SK-N-MC (cell line): ENCODE data around the gene MAML2.
"Not testable (repeated sequence)": the region's sequence is repeated elsewhere in the genome, so short reads cannot be mapped to it uniquely, and the experiment has no call there.

Source experiments
- DNase-seq: peaks from one replicate; pipeline ENCODE4 v3.0.0-alpha.2; 2011; ENCODE audit warnings: low read depth, low spot score
- H3K27ac ChIP-seq: fragments of 200-600 bp; sonication (generic); 2 replicates; pipeline ENCODE4 v1.5.1; 2016; ENCODE audit warnings: mixed run types
- H3K36me3 ChIP-seq: fragments of 200-600 bp; sonication (generic); 2 replicates; pipeline ENCODE4 v1.6.1; 2017; ENCODE audit warnings: antibody characterized with exemption, low read length, mixed read lengths; ENCODE audit not compliant: insufficient read depth
- H3K4me3 ChIP-seq: fragments of 200-600 bp; sonication (generic); 2 replicates; pipeline ENCODE4 v1.5.1; 2016
- H3K9ac ChIP-seq: fragments of 200-600 bp; sonication (generic); 2 replicates; pipeline ENCODE4 v1.8.0; 2017; ENCODE audit warnings: mixed run types, mixed read lengths; ENCODE audit not compliant: insufficient read length
- H3K9me3 ChIP-seq: fragments of 200-600 bp; sonication (generic); 2 replicates; pipeline ENCODE4 v1.6.1; 2017; ENCODE audit warnings: low read depth, mild to moderate bottlenecking, antibody characterized with exemption, low read length, moderate library complexity, mixed read lengths
- EZH2 ChIP-seq: fragments of 200-600 bp; sonication (generic); IDR thresholded peaks from one replicate; pipeline ENCODE4 v1.6.1; 2017; ENCODE audit warnings: antibody characterized with exemption
- FOXP2 ChIP-seq: optimal IDR thresholded peaks from 2 replicates; pipeline ENCODE3; 2011; ENCODE audit warnings: mild to moderate bottlenecking, moderate library complexity; ENCODE audit not compliant: insufficient read depth; ENCODE audit errors: extremely low read length, control extremely low read depth
- POLR2AphosphoS5 ChIP-seq: IDR thresholded peaks from 2 replicates; pipeline ENCODE4 v1.6.1; 2012; ENCODE audit warnings: mild to moderate bottlenecking, low read depth, low read length, borderline replicate concordance

MAML2 gene

DNA sequence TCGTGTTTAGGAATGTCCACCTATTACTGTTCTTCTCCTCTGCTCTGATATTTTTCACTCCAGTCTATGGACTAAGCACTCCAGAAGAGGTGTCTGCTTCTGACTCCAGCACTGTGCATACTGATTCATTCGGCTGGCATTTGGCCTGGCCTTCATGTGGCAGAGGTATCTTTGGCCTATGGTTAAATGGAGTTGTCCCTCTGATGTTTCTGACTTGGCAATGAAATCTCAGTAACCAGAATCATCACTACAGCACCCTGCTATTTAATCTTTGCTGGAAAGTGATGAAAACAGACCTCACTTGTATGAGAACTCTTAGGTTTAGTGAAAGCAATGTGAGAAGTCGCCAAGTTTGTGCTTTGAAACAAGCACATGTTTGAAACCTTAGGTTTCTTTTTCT lies 155.2 kb downstream of the MAML2 start:
- Histone ChIP-seq H3K36me3 (no peaks in the 10 kb centered on the region), H3K4me3 (peak overlapping the region; percentile 61), H3K9me3 (no peaks in the 10 kb centered on the region), H3K27ac (peak overlapping the region; percentile 87), H3K9ac (peak overlapping the region; percentile 48)
- TF ChIP-seq FOXP2 (no peak), POLR2AphosphoS5 (no peak), EZH2 (no peak)
- no peak for DNase-seq

DNA sequence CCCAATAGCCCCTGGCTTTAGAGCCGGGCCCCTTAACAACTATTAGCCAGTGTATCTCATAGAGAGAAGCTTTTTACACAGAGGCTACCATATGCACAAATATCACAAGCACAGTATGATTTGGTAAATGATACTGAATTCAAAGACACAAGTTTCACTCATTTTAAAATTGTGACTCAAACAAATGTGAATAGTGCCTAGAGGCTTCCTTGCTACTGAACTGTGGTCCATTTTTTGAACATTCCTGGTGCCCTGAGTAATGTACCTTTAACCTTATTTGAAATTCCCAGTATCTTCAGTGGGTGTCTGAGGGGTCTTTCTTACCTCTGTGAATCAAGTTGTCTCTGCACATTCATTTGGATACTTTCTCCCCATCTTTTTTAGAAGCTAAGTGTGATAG lies 156.2 kb downstream of the MAML2 start:
- Histone ChIP-seq H3K9me3 (no peaks in the 10 kb centered on the region), H3K36me3 (no peaks in the 10 kb centered on the region), H3K27ac (no peak overlapping the region), H3K9ac (no peak overlapping the region), H3K4me3 (no peak overlapping the region)
- DNase-seq: no peak
- no peak for TF ChIP-seq FOXP2
- TF ChIP-seq POLR2AphosphoS5: no peak
- no peak for TF ChIP-seq EZH2

DNA sequence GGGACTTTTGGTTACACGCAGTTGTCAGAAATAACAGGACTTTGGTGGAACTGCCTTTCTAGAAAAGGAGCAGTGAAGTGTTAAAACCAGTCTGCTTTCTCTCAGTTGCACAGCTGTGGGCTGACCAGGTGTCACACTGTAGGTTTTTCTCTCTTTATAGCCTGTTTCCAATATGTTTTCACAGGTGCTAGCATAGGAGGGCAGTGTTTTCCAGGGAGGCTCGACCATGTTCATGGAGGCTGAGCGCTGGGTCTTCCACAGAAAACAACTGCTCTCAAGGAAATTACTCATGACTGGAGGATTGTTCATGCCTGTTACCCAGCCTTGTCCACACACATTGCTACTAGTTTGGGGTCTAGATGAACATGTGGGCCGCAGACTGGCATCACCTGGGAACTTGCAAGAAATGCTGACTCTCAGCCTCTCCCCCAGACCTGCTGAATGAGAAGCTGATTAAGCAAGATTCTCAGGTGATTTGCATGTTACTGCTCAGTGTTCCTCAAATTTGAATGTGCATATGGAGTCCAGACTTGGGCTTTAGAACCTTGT lies 157.7 kb downstream of the MAML2 start:
- Histone ChIP-seq H3K27ac (no peak overlapping the region), H3K9me3 (no peaks in the 10 kb centered on the region), H3K4me3 (no peak overlapping the region), H3K36me3 (no peaks in the 10 kb centered on the region), H3K9ac (no peak overlapping the region)
- no peak for TF ChIP-seq FOXP2
- TF ChIP-seq POLR2AphosphoS5: no peak
- no peak for TF ChIP-seq EZH2
- no peak for DNase-seq

DNA sequence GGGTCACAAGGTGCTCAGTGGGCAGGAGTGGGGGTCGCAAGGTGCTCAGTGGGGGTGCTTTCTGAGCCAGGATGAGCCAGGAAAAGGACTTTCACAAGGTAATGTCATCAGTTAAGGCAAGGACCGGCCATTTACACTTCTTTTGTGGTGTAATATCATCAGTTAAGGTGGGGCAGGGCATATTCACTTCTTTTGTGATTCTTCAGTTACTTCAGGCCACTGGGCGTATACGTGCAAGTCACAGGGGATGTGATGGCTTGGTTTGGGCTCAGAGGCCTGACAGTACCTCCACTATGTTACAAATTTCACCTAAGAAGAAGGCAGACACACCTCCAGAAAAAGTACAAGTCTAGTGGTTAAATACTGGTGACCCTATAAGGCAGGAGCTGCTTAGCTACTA lies 162.1 kb downstream of the MAML2 start:
- DNase-seq, H3K9me3 ChIP-seq, H3K4me3 ChIP-seq, H3K36me3 ChIP-seq, H3K27ac ChIP-seq, H3K9ac ChIP-seq: not testable (repeated sequence)

DNA sequence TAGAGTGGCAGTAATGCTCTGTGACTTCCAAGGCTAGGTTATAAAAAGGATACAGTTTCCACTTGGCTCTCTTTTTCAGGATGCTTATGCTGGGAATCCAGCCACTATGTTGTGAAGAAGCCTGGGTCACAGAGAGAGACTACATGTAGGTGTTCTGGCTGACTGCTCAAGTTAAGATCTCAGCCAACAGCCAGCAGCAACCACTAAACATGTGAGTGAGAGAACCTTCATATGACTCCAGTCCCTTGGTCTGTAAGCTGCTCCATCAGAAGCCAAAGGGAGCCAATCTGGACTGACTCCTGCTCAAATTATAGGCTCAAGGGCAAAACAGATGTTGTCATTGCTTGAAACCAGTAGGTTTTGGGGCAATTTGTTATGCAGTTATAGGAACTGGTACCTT lies 162.7 kb downstream of the MAML2 start:
- TF ChIP-seq FOXP2 (no peak), EZH2 (no peak), POLR2AphosphoS5 (no peak)
- Histone ChIP-seq H3K27ac (no peak overlapping the region), H3K4me3 (no peak overlapping the region), H3K36me3 (no peaks in the 10 kb centered on the region), H3K9ac (no peak overlapping the region), H3K9me3 (no peaks in the 10 kb centered on the region)
- no peak for DNase-seq

DNA sequence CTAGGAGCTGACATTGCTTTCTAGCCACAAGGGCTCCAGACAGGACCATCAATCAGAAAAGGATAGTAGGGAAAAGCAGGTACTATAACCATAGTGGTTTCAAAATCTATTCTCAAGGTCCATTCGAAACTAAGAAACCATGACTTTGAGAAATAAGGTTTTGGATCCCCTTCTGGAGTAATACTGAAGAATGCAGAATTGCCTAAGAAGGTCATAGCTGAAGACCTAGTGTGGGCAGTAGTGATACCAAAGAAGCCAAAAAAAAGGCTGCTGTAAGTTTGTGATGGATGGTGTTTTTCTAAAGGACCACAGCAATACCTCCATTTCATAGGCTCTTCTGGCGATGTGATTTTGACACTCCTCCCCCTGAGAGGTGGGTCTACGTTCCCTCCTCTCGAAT lies 163.1 kb downstream of the MAML2 start:
- TF ChIP-seq POLR2AphosphoS5: no peak
- TF ChIP-seq FOXP2: no peak
- TF ChIP-seq EZH2: no peak
- DNase-seq: no peak
- H3K9ac ChIP-seq: no peak overlapping the region
- H3K27ac ChIP-seq: no peak overlapping the region
- H3K36me3 ChIP-seq: no peaks in the 10 kb centered on the region
- H3K9me3 ChIP-seq: no peaks in the 10 kb centered on the region
- no peak overlapping the region for H3K4me3 ChIP-seq

DNA sequence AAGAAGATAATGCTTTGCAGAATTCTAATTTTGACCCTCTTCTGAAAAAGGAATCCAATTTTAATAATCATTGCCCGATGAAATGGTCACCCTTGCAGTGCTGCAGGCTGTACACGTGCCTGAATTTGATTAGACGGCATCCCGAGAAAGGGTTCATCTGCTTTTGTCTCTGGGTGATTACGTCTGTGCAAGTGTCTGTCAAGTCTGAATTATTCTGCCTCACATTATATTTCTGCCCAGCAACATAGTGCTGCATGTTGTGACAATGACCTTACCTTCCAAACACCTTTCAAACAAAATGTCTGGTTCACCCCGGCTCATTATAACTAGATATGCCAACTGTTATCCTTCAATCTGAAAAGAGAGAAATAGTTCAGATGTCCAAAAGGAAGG lies 164.1 kb downstream of the MAML2 start:
- TF ChIP-seq FOXP2 (no peak), POLR2AphosphoS5 (no peak), EZH2 (no peak)
- Histone ChIP-seq H3K9ac (no peak overlapping the region), H3K9me3 (no peaks in the 10 kb centered on the region), H3K4me3 (no peak overlapping the region), H3K27ac (no peak overlapping the region), H3K36me3 (no peaks in the 10 kb centered on the region)
- DNase-seq: no peak

DNA sequence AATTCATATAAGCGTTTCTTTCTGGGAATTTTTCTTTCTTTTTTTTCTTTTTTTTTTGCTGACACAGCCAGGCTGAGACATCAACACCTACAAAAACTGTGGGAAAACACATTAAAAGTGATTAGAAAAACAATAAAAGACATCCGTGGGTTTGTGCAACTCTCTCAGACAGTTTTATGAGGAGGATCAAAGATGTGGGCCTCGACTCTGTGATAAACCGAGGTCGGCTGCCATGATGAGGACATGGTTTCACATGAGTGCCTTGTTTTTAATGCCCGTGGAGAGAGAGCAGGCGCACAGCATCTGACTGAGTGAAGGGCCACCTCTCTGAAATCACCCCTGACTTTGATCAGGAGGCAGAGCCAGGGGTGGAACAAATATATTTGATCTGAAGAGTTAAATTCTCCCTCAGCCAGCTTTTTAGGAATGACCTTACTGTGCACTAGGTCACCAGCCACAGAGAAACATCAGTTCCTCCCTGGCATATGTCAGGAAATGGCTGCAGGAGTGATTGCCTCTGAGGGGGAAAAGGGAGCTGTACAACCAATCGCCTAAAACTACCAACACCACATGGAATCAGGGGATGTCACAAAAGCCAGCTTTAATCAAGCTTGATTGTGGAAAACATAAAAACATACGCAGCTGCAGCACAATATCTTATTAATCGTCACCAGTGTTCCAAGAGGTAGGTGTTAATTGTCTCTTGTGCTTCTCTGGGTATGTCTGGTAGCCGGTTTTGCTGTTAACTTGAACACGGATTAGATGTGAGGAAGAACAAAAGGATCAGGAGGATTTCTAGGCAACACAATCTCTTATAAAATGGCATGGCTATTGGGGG lies 164.7 kb downstream of the MAML2 start:
- Histone ChIP-seq H3K36me3 (no peaks in the 10 kb centered on the region), H3K4me3 (no peak overlapping the region), H3K27ac (no peak overlapping the region), H3K9me3 (no peaks in the 10 kb centered on the region), H3K9ac (no peak overlapping the region)
- TF ChIP-seq EZH2 (no peak), POLR2AphosphoS5 (no peak), FOXP2 (no peak)
- DNase-seq: no peak

DNA sequence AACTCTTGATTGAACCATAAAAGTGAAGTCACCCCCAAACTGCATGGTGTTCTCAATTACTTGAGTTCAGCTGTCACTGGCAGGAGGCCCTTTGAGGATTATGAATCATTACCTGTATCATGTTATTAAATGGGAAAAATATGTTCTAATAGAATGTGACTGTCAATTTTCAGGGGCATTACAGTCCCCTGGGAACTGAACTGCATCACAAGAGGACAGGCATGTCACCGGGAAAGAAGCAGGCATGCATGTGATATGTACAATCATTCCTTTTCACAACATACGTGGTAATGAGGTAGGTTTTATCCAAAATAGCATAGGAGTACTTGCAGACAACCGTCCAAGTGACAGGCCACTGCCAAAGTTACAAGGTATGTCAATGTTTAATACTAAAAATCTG lies 165.8 kb downstream of the MAML2 start:
- no peak overlapping the region for H3K9ac ChIP-seq
- TF ChIP-seq POLR2AphosphoS5 (no peak), FOXP2 (no peak), EZH2 (no peak)
- H3K27ac ChIP-seq: no peak overlapping the region
- no peak overlapping the region for H3K4me3 ChIP-seq
- H3K36me3 ChIP-seq: no peaks in the 10 kb centered on the region
- DNase-seq: no peak
- H3K9me3 ChIP-seq: no peaks in the 10 kb centered on the region
